GM12892 (cell line): ENCODE measurements around the gene BASP1.

Experiments
- POLR2A ChIP-seq: IDR thresholded peaks from 2 replicates; pipeline ENCODE4 v1.6.1; 2011; ENCODE audit warnings: low read depth, low read length, control low read depth
- POLR2AphosphoS5 ChIP-seq: IDR thresholded peaks from 2 replicates; pipeline ENCODE4 v1.6.1; 2011; ENCODE audit warnings: low read depth, low read length, control low read depth
- TAF1 ChIP-seq: IDR thresholded peaks from 2 replicates; pipeline ENCODE4 v1.6.1; 2011; ENCODE audit warnings: low read depth, mild to moderate bottlenecking, control low read depth, low read length, borderline replicate concordance

DNA sequence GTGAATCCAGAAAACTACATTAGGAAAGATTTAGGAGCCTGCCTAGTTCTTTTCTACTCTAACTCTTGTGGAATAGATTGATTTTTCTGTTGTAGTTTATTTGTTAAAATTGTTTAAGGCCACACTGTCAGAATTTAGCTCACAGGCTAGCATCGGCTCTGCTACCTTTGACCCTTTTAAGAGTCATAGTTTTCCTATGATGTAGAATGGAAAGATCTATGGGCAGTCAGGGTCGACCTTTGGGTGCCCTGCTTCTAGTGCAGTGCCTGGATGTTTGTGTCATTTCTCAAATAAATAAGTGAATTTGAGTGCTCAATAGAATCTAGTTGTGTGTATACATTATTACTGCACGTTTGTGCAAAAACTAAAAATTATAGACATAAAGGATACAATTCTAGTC is 38.7 kb downstream of the BASP1 start:
- TF ChIP-seq TAF1 (no peak), POLR2A (no peak), POLR2AphosphoS5 (no peak)
